Myometrial cell (primary cell): ENCODE data around the gene PTK6. TPM values are rescaled to one million over a fixed set of nuclear protein-coding genes. Genes with fewer than 3 reads are reported as not detected.

Experiments used
- total RNA-seq: library from RNA; depleted of rRNA; stranded (reverse); fragments of >200 nt; gene quantifications from 2 replicates; pipeline ENCODE4 v1.2.3, GENCODE V29; 2015

The PTK6 gene
- total RNA-seq, result not detected in 2 replicates

DNA sequence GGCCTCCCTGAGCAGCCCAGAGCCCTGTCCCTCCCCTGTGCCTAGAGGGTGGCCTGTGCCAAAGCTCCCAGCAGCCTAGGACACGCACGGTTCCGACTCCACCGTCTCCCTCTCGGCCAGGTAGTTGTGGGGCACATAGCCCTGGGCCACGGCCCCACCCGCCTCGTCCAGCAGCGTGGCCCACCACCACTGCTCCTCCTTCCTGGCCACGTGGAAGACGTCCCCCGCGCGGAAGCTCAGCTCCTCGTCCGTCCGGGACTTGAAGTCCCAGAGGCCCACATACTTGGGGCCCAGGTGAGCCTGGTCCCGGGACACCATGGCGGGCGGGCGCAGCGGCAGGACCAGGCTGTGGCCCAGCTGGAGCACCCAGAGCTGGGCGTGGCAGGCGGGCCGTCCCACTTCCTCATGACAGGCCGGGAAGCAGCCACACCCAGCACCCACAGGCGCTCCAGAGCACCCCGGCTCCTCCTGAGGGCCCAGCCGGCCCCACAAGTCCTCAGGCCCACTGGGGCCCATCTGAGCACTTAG lies at the start of gene PTK6:
TSS of gene PTK6 (minus strand) at position 380 of the 528 bp plus-strand sequence. CDS start at position 318, 62 bp downstream.

DNA sequence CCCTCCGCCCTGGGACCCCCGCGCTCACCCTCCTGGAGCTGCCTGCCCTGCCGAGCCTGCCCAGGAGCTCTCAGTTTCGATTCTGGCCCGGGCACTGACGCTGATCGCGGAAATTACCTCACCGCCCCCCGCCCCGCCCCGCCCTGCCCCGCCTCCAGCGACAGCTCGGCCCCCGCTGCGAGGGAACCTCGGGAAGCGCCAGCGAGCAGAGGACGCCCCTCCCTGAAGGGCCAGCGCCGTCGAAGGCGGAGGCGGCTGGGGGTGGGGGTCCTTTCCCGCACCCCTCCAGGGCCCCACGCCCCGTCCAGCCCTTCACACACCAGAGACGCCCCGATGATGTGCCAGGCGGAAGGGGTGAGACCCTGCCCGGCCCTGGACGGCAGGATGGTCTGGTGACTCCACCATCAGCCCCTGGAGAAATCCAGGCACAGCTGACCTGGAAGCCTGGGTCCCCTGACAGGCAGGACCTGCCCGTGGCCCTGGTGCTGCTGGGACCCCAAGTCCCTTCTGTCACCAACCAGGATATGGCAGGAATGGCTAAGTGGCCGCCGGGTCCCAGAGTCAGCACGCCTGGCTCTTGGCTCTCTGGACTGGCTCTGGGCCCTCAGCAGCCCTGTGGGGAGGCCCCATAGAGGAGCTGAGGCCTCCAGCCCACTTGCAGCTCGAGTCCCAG lies 37.1 kb upstream of the PTK6 start, which contains the start of gene HELZ2:
TSS of gene HELZ2 (minus strand) at position 84 of the 673 bp plus-strand sequence. CDS start 1,854 bp downstream, outside the sequence.

DNA sequence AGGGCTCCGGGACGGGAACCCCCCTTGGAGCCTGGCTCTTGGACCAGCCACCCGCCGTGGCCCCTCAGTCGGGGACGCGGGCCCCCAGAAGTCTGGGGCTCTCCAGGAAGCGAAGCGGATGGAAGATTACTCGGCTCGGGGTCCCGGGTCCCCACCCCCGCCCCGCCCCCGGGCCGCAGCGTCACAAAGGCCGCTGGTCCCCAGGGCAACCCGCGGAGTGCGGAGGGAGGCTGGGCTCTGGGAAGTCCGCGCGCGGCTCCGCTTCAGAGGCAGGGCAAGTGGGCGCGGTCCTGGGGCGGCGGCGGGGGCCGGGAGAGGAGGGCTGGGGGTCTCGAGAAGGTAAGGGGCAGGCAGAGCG lies 16.7 kb upstream of the PTK6 start, which contains the start of gene FNDC11:
TSS of gene FNDC11 (plus strand) at position 227 of the 358 bp plus-strand sequence. CDS start 1,505 bp downstream, outside the sequence.

DNA sequence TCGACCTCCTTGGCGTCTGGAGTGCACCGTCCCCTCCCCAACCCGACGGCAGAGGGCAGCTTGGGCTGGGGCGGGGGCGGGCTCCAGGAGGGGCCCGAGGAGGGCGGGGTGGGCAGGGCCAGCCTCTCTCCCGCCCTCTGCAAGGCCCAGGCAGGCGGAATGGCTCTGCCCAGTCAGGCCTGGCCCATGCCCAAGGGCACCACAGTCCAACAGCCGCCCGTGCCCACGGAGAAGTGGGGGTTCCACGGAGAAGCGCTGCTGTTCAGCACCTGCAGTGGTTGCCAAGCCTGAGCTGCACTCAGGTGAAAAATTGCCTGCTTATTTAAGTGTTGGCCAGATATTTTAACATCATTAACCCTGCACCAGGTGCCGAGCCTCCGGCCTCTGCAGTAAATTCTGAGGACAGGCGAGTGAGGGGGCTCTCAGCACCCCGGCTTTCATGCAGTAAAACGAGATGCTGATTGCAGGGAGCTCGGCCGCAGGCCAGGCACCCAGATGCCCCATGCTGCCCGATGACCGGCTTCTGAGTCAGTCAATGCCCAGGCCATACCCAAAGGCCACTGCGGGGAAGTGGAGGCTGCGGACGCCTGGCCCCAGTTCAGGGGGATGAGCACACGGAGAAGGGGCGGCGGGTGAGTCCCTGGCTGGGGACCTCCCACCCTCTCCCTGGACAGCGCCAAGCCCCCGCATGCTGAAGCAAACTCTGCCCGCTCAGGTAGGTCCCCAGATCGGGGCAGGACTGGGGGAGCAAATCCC lies 10.7 kb upstream of the PTK6 start, which contains the start of gene SRMS:
TSS of gene SRMS (minus strand) at position 25 of the 756 bp plus-strand sequence. CDS start 286 bp downstream, outside the sequence.

DNA sequence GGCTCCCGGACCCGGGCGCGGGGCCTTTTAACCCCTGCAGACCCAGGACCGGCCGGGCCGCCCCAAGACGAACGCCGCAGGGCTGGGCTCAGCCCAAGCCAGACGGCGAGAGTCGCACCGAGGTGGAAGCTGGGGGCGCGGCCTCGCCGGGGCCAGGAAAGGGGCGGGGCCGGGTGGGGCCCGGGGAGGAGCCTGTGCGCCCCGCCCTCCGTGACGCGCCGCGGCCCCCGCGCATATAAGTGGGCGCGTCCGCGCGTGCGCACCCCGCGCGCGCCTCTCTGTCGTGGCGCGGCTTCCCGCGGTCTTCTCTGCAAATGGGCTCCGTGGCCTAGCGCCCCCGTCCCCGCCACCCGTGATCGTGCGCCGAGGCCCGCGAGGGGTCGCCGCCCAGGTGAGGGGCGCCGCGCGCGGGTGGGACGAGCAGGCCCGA lies 16.7 kb downstream of the PTK6 start, which contains the start of gene PPDPF:
TSS of gene PPDPF (plus strand) at position 262 of the 430 bp plus-strand sequence. CDS start 544 bp downstream, outside the sequence.

DNA sequence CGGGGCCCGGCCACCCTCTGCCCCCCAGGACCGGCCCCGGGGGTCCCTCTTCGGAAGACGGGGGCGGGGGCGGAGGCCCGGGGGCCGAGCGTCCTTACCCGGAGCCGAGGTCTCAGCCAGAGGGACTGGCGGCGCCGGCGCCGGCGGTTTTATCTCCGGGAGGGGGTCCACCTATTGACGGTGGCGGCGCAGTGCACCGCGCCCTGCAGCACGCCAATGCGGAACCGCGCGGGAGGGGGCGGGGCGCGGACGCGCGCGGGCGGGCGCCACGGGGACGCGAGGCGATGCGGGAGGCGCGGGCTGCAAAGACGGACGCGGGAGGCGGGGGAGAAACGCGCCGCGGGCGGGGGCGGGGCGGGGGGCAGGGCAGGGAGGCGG lies 38.2 kb downstream of the PTK6 start, which contains the start of gene EEF1A2:
TSS of gene EEF1A2 (minus strand) at position 124 of the 378 bp plus-strand sequence. CDS start 1,320 bp downstream, outside the sequence.

Other genes with a start within 250 kb of the PTK6 start
- not detected in 2 replicates for gene COL20A1, start 244.2 kb downstream of the PTK6 start, total RNA-seq
- not detected in 2 replicates for gene CHRNA4, start 176.0 kb downstream of the PTK6 start, total RNA-seq
- gene KCNQ2, start 64.7 kb downstream of the PTK6 start, total RNA-seq, result 1.4 TPM in 1 of 2 replicates, not detected in the other
- 0.58 TPM in 1 of 2 replicates, not detected in the other for gene EEF1A2, start 38.3 kb downstream of the PTK6 start, total RNA-seq
- gene PPDPF, start 16.6 kb downstream of the PTK6 start, total RNA-seq, result 133 and 178 TPM in 2 replicates
- gene SRMS, start 10.4 kb upstream of the PTK6 start, total RNA-seq, result not detected in 2 replicates
- 1.1 and 1.7 TPM in 2 replicates for gene FNDC11, start 16.8 kb upstream of the PTK6 start, total RNA-seq
- 24.2 and 30.1 TPM in 2 replicates for gene HELZ2, start 36.9 kb upstream of the PTK6 start, total RNA-seq
- 11.3 and 13.3 TPM in 2 replicates for gene GMEB2, start 89.7 kb upstream of the PTK6 start, total RNA-seq
- 53.3 and 67.2 TPM in 2 replicates for gene STMN3, start 116.0 kb upstream of the PTK6 start, total RNA-seq
- gene RTEL1, start 120.9 kb upstream of the PTK6 start, total RNA-seq, result 13.5 and 14.0 TPM in 2 replicates
- gene TNFRSF6B, start 159.3 kb upstream of the PTK6 start, total RNA-seq, result 250 and 261 TPM in 2 replicates
- 38.9 and 59.5 TPM in 2 replicates for gene ARFRP1, start 170.6 kb upstream of the PTK6 start, total RNA-seq
- 24.1 and 42.7 TPM in 2 replicates for gene ZGPAT, start 170.7 kb upstream of the PTK6 start, total RNA-seq
- gene LIME1, start 199.3 kb upstream of the PTK6 start, total RNA-seq, result 0.58 and 1.4 TPM in 2 replicates
- gene SLC2A4RG, start 202.4 kb upstream of the PTK6 start, total RNA-seq, result 49.3 and 69.3 TPM in 2 replicates